Renal cortical epithelial cell (primary cell): ENCODE measurements around the gene EME2. TPM values are rescaled to one million over a fixed set of nuclear protein-coding genes. Genes with fewer than 3 reads are reported as not detected.

ENCODE experiments used
- DNase-seq: peaks from one replicate; pipeline ENCODE4 v3.0.0-alpha.2; 2011; ENCODE audit warnings: low read depth
- total RNA-seq: library from RNA; depleted of rRNA; stranded (reverse); fragments of >200 nt; gene quantifications from 2 replicates; pipeline ENCODE4 v1.2.3, GENCODE V29; 2014

Gene EME2
- total RNA-seq, 1 donor from 2014 or later: 13.1 TPM

DNA sequence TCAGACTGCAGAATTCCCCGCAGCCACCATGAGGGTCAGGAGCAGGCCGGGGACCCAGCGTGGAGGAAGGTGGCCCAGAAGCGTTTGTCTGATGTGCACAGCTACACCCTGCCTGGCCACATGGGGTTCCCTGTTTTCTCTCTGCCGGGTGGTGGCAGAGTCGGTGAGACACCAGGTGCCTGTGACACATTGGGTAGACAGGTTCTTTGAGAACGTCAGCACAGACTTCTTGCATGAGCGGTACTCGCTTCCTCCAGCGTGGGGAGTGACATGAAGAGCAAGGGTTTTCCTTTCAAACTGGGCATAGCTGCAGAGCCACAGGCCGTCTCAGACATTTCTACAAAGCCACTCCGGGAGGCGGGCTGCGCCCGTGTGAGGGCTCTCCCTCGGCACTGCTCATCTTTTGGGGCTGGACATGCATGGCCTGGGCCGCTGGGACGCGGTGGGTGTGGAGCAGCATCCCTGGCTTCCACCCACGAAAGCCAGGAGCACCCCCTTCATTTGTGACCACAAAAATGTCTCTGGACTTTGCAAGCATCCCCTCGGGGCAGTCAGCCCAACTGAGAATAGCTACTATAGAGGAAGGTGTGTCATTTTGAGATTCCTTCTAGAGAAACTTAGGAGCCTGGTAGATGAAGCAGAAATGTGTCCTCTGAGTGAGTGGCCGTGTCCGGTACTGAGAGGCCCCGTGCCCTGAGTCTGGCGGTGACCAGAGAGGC, 27.3 kb upstream of the EME2 start:
- DNase-seq: peak; percentile 20

- no peak for DNase-seq
Measured at GRCh38 chr16:1745900-1746692, 26.5 kb upstream of the EME2 start.

GRCh38 chr16:1746693-1747195, 25.9 kb upstream of the EME2 start:
- no peak for DNase-seq

GRCh38 chr16:1747934-1748333, 24.7 kb upstream of the EME2 start:
- no peak for DNase-seq

DNA sequence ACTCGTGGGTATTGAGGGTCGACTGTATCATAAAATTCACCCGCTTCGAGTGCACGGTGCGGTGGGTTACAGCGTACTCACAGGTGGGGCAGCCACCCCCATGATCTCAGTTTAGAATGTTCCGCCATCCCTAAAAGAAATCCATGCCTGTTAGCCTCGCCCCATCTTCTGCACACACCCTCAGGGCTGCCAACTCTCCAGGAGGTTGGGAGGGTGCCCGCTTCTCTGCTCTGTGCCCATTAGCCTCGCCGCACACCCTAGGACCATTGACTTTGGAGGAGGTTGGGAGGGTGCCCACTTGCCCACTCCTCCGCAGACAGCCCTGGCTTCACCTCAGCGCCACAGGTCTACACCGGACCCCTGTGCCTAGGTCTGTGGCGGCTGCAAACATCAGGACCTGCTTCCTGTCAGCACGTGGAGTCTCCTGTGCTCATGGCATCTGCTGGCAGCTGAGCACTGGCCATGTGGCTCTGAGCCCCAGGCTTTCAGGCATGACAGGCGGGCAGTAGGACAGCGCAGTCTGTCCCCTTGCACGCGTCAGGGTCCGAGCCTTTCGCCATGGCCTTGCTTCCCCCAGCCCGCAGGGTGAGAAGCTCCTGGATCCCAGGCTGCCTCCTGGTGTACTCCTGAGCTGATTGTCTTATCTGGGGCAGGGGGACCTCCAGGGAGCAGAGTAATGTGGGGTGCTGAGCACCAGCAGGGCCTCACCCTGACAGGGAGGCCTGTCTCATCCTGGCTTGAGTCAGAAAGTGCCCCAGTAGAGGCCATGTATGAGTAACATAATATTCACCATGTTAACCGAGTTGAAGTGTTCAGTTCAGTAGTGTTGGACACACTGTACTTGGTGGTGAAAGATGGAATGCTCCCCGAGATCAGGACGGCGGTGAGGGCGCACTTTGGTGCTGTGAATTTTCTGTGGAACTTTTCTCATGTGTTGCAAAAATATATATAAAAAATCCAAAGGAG, 23.2 kb upstream of the EME2 start:
- DNase-seq: no peak

- DNase-seq: no peak
Measured at GRCh38 chr16:1751946-1752345, 20.7 kb upstream of the EME2 start.

DNA sequence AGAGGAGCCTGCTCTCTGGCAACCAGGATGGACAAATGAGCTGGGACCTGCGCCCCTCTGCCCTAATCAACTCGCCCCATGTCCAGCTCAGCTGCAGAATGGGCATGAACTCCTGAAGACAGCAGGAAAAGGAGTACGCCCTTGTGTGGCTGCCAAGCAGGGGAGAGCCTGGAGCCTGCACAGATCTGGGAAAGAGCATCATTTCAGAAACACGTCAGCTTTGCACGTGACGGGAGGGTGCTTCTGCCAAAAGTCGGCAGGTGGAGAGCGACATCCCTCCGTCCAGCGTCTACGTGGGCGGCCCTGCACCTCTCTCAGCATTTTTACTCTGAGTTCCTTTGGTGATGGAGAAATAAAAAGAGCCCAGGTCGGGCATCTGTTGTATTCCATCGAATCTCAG, 19.8 kb upstream of the EME2 start:
- no peak for DNase-seq

DNA sequence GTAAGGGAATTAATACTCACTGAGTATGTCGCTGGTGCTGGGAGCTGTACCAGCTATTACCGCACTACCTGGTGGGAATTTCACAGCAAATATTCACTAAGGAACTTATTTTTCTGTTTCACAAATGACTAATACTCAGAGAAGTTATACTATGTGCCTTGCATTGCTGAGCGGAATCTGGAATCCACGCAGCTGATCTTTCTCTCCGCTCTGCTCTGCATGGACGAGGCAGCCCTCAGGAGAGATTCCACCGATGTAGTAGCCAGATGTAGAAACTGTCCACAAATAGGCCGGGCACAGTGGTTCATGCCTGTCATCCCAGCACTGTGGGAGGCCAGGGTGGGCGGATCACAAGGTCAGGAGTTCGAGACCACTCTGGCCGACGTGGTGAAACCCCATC, 18.4 kb upstream of the EME2 start:
- no peak for DNase-seq

DNA sequence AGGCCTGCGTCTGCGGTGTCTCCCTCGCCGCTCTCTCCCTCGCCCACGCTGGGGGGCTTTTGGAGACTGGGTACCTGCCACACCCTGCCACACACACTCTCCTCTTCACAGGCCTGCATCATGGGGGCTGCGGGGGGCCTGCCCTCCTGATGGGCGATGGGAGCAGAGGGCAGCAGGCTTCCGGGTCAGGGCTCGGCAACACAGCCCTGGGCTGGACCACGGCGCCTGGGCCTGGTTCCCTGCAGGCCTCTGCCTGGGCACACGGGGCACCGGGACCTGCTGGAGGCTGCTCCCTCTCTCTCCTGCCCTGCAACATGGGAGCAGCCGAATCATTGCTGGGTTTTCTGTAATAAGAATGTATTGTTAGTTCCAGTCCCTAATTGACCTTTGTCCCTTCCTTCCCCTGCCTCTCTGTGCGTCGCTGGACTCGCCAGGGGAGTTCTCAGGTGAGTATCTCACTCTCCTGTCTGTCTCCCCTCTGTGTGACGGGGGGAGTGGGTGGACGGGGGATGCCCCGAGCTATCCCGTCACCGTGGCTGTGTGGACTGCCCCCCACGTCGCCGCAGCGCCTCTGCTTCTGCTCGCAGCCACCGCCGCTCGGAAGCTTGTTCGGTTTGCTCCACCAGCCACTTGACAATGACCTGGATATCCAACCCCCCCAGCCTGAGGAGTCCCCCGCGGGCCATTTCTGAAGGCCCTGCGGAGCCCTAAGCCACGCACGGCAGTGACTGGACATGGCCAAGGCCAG, 14.7 kb upstream of the EME2 start:
- DNase-seq: no peak

- DNase-seq: no peak
Measured at GRCh38 chr16:1758923-1759322, 13.7 kb upstream of the EME2 start.

DNA sequence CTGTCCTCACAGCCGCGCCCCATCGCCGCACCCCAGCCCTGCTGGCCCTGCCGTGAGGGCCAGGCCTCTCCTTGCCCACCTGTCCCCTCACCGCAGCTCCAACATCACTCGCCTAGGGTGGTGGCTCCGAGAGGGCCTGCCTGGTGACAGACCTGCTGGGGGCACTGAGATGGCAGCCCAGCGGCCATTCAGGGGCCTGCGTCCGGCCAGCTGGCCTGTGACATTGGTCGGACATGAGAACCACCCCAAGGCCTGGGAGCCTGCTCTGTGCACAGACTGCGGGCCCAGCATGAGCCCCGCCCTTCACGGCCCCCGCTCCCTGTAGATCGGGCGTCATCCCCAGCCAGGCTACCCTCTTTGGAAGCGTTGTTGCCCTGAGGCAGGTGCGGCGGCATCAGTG, 13.1 kb upstream of the EME2 start:
- DNase-seq: no peak

- DNase-seq: no peak
Measured at GRCh38 chr16:1760911-1761310, 11.7 kb upstream of the EME2 start.

- no peak for DNase-seq
Measured at GRCh38 chr16:1761751-1762150, 10.9 kb upstream of the EME2 start.

GRCh38 chr16:1762196-1762878, 10.3 kb upstream of the EME2 start:
- DNase-seq: no peak

GRCh38 chr16:1762879-1763520, 9.6 kb upstream of the EME2 start:
- no peak for DNase-seq

DNA sequence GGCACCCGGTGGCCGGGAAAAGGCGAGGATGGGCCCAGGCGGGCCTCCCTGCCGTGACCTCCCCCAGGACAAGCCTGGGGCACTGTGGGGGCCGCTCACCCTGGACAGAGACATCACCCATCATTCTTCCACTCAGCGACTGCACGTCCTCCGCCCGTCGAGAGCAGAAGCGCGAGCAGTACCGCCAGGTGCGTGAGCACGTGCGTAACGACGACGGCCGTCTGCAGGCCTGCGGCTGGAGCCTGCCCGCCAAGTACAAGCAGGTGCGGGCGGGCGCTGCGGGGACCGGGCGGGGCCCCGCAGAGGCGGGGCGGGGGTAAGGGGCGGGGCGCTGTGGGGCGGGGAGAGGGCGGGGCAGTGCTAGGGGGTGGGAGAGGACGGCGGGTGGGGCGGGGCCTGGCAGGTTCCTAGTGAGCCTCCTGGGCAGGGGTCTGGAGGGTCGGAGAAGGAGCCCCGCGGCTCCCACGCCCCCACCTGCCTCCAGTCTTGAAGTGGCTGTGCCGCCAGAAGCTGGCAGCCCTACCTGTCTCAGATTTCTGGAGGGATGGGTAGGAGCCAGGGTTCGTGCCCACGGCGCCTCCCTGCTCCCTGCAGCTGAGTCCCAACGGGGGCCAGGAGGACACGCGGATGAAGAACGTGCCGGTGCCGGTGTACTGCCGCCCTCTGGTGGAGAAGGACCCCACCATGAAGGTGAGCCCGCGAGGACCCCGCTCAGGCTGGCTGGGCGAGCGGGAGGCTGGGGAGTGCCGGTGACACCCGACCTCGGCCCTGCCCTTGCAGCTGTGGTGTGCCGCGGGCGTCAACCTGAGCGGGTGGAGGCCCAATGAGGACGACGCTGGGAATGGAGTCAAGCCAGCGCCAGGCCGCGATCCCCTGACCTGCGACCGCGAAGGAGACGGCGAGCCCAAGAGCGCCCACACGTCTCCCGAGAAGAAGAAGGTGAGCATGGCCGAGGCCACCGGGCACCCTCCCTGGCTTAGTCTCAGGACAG, 8.8 kb upstream of the EME2 start:
- no peak for DNase-seq

DNA sequence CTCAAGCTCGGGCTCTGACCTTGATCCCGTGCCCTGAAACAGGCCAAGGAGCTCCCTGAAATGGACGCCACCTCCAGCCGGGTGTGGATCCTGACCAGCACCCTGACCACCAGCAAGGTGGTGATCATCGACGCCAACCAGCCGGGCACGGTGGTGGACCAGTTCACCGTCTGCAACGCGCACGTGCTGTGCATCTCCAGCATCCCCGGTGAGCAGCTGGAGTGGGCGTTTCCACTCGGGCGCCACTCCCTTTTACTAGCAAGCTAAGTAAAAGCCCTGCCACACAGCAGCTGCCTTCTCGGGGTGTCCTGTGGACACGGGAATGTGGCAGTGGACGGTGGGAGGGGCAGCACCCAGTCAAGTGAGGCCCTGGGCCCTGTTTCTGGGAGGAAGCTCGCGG, 7.6 kb upstream of the EME2 start:
- no peak for DNase-seq

DNA sequence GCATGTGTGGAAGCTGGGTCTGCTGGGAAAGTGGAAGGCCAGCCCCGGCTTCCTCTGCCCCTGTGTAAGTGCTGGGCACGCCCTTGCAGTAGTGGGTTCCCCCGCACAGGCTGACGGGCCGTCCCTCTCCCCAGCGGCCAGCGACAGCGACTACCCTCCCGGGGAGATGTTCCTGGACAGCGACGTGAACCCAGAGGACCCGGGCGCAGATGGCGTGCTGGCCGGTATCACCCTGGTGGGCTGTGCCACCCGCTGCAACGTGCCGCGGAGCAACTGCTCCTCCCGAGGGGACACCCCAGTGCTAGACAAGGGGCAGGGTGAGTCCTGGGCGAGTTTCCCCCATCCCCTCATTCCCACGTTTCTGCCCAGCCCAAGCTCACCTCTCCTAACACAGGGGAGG, 6.8 kb upstream of the EME2 start:
- no peak for DNase-seq

GRCh38 chr16:1766231-1766630, 6.4 kb upstream of the EME2 start:
- DNase-seq: no peak
